PFSK-1 (cell line): ENCODE measurements around the gene CHIT1.

Experiments used
- FOXP2 ChIP-seq: optimal IDR thresholded peaks from 2 replicates; pipeline ENCODE3; 2011; ENCODE audit warnings: borderline replicate concordance, control low read depth, inconsistent platforms; ENCODE audit not compliant: insufficient read depth; ENCODE audit errors: extremely low read length, extremely low read depth
- POLR2AphosphoS5 ChIP-seq: IDR thresholded peaks from 2 replicates; pipeline ENCODE4 v1.6.1; 2012; ENCODE audit warnings: low read depth, mild to moderate bottlenecking, control low read depth, low read length, moderate library complexity
- TAF1 ChIP-seq: IDR thresholded peaks from 2 replicates; pipeline ENCODE4 v1.6.1; 2012; ENCODE audit warnings: low read length, control low read depth, borderline replicate concordance; ENCODE audit not compliant: insufficient read depth
- TF ChIP-seq, protein P1 (sequence below), 2 experiments: IDR thresholded peaks; 2 replicates each; pipeline versions ENCODE4 v1.6.1 to v1.8.0; 2011 to 2012; ENCODE audit warnings: low read depth in 2 of 2, low read length in 2 of 2, control low read depth in 1 of 2, inconsistent platforms in 1 of 2, mild to moderate bottlenecking in 1 of 2, moderate library complexity in 1 of 2; ENCODE audit not compliant: insufficient read depth in 1 of 2

DNA sequence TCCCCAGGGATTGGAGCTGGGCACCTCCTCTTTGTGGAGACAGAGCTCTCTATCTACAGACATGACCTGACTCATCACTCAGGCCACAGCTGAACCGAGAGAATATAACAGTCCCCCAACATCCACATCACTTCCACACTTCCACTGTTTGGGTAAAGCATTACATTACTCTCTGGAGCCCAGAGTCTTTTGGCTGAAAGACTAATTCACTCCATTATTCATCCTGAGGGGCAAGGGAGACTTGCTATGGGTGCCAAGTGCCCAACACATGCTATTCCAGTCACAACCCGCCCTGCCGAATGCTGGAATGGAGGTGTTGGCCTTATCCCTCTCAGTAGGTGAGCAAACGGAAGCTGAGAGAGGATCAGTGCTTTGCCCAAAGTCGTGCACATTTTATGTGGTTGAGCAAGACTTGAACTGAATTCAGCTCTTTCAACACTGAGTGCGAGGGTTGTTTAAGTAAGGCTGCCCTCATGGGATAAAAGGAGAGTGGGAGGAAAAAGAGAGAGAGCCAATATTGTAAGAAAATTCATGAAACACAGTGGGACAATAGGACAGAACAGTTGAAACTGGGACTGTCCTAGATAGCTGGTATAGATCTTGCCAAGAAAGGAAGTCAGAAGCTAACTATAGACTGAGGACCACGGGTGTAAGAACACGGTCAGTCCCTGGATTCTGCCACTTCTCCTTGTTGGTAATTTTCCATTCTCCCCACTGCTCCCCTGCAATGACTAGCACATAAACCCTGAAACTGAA is 29.5 kb downstream of the CHIT1 start:
- TF ChIP-seq POLR2AphosphoS5 (no peak), TAF1 (no peak), FOXP2 (no peak)
- TF ChIP-seq, protein P1, sequence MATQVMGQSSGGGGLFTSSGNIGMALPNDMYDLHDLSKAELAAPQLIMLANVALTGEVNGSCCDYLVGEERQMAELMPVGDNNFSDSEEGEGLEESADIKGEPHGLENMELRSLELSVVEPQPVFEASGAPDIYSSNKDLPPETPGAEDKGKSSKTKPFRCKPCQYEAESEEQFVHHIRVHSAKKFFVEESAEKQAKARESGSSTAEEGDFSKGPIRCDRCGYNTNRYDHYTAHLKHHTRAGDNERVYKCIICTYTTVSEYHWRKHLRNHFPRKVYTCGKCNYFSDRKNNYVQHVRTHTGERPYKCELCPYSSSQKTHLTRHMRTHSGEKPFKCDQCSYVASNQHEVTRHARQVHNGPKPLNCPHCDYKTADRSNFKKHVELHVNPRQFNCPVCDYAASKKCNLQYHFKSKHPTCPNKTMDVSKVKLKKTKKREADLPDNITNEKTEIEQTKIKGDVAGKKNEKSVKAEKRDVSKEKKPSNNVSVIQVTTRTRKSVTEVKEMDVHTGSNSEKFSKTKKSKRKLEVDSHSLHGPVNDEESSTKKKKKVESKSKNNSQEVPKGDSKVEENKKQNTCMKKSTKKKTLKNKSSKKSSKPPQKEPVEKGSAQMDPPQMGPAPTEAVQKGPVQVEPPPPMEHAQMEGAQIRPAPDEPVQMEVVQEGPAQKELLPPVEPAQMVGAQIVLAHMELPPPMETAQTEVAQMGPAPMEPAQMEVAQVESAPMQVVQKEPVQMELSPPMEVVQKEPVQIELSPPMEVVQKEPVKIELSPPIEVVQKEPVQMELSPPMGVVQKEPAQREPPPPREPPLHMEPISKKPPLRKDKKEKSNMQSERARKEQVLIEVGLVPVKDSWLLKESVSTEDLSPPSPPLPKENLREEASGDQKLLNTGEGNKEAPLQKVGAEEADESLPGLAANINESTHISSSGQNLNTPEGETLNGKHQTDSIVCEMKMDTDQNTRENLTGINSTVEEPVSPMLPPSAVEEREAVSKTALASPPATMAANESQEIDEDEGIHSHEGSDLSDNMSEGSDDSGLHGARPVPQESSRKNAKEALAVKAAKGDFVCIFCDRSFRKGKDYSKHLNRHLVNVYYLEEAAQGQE (IDR thresholded peaks at IDR 0.05; ENCODE audit: insufficient read depth in 1 of 2, low read depth in 2 of 2, low read length in 2 of 2): no peak
